Muscle of leg (tissue), 11 donors: Measurements from ENCODE around the gene POC1B. TPM values are rescaled to one million over a fixed set of nuclear protein-coding genes. Genes with fewer than 3 reads are reported as not detected.

Source experiments
- DNase-seq: peaks from one replicate; pipeline ENCODE4 v3.0.0; 2013
- H3K27ac ChIP-seq: one replicate; pipeline ENCODE4 v1.5.1; 2013; ENCODE audit warnings: mild to moderate bottlenecking, low read length, control low read depth
- H3K27me3 ChIP-seq: one replicate; pipeline ENCODE4 v1.6.1; 2013; ENCODE audit warnings: low read length; ENCODE audit not compliant: control insufficient read depth, insufficient read depth
- H3K36me3 ChIP-seq: one replicate; pipeline ENCODE4 v1.6.1; 2013; ENCODE audit warnings: low read length; ENCODE audit not compliant: control insufficient read depth, insufficient read depth
- H3K4me1 ChIP-seq: one replicate; pipeline ENCODE4 v1.6.1; 2013; ENCODE audit warnings: low read length; ENCODE audit not compliant: control insufficient read depth, insufficient read depth
- H3K4me3 ChIP-seq: one replicate; pipeline ENCODE4 v1.5.1; 2013; ENCODE audit warnings: low read length, control low read depth
- H3K9me3 ChIP-seq: replicated peaks from 2 replicates; pipeline ENCODE4 v1.6.1; 2013; ENCODE audit warnings: low read depth, low read length; ENCODE audit not compliant: control insufficient read depth
- WGBS: methylation state at CpG from one replicate; pipeline ENCODE4 v1.1.5; 2013; ENCODE audit warnings: missing lambda C conversion rate; ENCODE audit not compliant: insufficient coverage; 5-methylcytosine and 5-hydroxymethylcytosine counted together
- polyA plus RNA-seq, 8 donors: library from polyadenylated mRNA; unstranded; fragments of 120-200 nt; gene quantifications; one replicate each; pipeline versions ENCODE4 v1.2.1 to v1.2.3, GENCODE V29; 2013; ENCODE audit warnings: inconsistent platforms in 1 of 8, low replicate concordance in 1 of 8; ENCODE audit not compliant: insufficient read length in 8 of 8, insufficient read depth in 1 of 8
- total RNA-seq: library from RNA; stranded (reverse); fragments of 120-200 nt; gene quantifications from one replicate; pipeline ENCODE4 v1.2.4, GENCODE V29; 2013

Gene POC1B
- total and polyA plus RNA-seq, 9 donors, result 6.4 to 15.9 (median 9.9) TPM

DNA sequence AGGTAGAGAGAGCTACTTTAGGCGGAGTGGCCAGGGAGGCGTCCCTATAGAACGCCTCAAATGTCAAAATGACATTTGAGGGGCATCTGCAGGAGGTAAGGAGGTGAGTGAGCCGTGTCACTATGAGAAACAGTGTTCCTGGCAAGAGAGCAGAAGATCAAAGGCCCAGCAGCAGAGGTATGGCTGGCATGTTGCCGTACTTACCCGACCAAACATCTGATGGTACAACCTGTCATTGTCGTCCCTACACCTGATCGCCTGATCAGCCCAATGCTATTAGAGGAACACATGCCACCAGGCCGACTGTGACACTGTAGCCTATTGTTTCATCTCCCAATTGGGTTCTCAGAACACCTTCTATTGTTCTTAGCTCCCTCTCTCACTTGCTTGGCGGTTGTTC lies 33.9 kb upstream of the POC1B start:
- Histone ChIP-seq H3K4me3 (no peak overlapping the region), H3K4me1 (no peaks in the 10 kb centered on the region), H3K27me3 (no peaks in the 10 kb centered on the region), H3K9me3 (no peaks in the 10 kb centered on the region), H3K36me3 (no peaks in the 10 kb centered on the region), H3K27ac (no peak overlapping the region)
- DNase-seq, result no peak
- 92% methylated on average over 9 of the region's 10 CpGs for WGBS

DNA sequence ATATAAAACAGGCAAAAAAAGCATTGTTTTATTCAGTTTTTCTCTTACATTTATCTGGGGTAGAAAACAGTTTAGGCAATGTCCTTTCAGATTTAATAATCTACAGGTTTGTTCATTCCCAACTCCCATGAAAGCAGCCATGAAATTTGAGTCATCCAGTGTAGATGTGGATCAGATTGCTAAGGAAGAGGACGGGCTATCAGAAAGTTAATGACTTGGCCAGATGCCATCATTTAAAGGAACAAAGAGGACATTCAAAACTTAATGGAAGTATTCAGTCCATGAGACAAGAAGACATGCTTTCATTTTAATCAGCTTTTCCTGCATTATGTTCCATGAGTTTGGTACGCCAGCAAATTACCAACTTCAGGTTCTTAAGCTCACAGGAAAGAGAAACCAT lies 31.1 kb upstream of the POC1B start:
- WGBS, result 86% methylated on average over 1 of the region's 2 CpGs

DNA sequence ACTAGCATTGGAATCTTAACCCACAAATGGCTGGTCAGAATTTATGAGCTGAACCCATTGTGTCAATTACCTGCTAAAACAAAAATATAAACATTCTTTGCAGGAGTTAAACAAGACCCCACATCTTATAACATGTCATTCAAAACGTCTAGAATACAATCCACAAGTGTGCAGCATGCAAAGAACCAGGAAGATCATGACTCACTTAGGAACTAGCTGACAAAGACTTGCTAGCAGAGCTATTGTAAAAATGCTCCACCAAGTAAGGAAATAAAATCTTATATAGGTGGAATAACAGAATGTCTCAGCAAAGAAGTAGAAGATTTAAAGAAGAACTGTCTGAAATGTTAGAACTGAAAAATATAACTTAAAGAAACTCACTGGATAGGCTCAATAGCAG lies 26.5 kb upstream of the POC1B start:
- DNase-seq, result no peak
- H3K36me3 ChIP-seq, result no peaks in the 10 kb centered on the region
- H3K4me1 ChIP-seq, result no peaks in the 10 kb centered on the region
- no CpG with 5 or more reads among the region's 1 CpG for WGBS
- H3K27ac ChIP-seq, result no peak overlapping the region
- H3K27me3 ChIP-seq, result no peaks in the 10 kb centered on the region
- H3K4me3 ChIP-seq, result no peak overlapping the region
- H3K9me3 ChIP-seq, result no peaks in the 10 kb centered on the region

More for the DNA sequence above, 31.1 kb upstream of the POC1B start:
- no peaks in the 10 kb centered on the region for H3K4me1 ChIP-seq
- DNase-seq, result peak; percentile 44
- no peaks in the 10 kb centered on the region for H3K9me3 ChIP-seq
- H3K4me3 ChIP-seq, result no peak overlapping the region
- no peak overlapping the region for H3K27ac ChIP-seq
- H3K27me3 ChIP-seq, result no peaks in the 10 kb centered on the region
- H3K36me3 ChIP-seq, result no peaks in the 10 kb centered on the region

DNA sequence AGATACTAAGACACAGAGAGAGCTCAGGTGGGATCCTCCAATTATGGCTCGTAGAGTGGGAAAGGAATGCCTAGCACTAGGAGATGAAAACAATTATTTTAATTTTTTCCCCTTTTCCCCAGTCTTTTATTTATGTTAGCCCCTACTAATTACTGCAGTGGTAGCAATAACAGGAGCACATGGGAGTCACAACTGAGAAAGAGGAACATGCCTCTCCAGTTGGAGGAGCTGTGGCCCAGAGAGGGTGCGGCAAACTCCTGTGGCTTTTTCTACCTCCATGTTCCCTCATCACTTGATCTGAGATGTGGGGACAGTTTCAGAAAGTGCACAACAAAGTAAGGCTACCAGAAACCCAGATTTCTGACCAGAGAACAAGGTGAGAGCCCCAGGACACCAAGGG lies 25.9 kb upstream of the POC1B start:
- Histone ChIP-seq H3K27ac (no peak overlapping the region), H3K9me3 (no peaks in the 10 kb centered on the region), H3K4me1 (no peaks in the 10 kb centered on the region), H3K27me3 (no peaks in the 10 kb centered on the region), H3K36me3 (no peaks in the 10 kb centered on the region), H3K4me3 (no peak overlapping the region)
- DNase-seq, result no peak
- WGBS, result no CpG with 5 or more reads among the region's 2 CpGs

DNA sequence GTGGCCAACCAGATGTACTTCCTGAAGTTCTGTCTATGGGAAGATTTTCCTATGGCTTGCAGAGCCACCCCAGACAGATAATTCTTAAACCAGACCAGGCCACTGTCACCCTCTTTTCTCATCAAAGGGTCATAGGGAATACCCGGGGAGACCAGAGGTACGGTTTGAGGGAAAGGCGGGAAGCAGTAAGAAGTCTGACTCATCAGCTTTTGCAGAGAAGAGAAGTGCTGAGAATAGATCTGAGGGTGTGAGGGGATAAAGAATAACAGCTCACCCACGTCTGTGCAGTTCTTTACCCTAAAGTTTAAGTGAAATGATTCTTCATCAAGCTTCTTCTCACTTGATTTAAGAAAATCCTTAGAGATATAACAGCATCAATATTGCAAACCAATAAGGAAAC lies 21.3 kb upstream of the POC1B start:
- Histone ChIP-seq H3K27ac (no peak overlapping the region), H3K36me3 (no peaks in the 10 kb centered on the region), H3K4me3 (no peak overlapping the region), H3K9me3 (no peaks in the 10 kb centered on the region), H3K4me1 (peaks cover 18% of the 10 kb centered on the region), H3K27me3 (no peaks in the 10 kb centered on the region)
- DNase-seq, result no peak
- no CpG with 5 or more reads among the region's 4 CpGs for WGBS

DNA sequence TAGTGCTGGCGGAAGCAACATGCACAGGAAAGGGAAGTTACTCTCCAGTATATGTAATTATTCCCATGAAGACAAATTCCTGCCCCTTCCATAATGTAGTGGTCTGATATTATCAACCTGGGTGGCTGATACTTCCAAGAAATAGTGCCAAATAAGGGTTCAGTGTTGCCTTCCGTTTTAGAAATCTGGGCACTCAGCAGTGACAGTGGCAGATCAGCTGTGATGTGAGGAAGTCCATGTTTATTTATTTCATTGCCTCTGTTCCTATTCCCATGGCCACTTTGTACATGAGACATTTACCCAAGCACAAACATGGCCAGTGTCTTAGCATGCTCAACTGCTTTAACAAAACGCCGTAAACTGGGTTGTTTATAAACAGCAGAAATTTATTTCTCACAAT lies 20.3 kb upstream of the POC1B start:
- H3K4me1 ChIP-seq, result peaks cover 18% of the 10 kb centered on the region
- no peaks in the 10 kb centered on the region for H3K36me3 ChIP-seq
- WGBS, result 63% methylated on average over 1 of the region's 4 CpGs
- no peaks in the 10 kb centered on the region for H3K27me3 ChIP-seq
- H3K27ac ChIP-seq, result no peak overlapping the region
- DNase-seq, result no peak
- H3K9me3 ChIP-seq, result no peaks in the 10 kb centered on the region
- H3K4me3 ChIP-seq, result no peak overlapping the region

DNA sequence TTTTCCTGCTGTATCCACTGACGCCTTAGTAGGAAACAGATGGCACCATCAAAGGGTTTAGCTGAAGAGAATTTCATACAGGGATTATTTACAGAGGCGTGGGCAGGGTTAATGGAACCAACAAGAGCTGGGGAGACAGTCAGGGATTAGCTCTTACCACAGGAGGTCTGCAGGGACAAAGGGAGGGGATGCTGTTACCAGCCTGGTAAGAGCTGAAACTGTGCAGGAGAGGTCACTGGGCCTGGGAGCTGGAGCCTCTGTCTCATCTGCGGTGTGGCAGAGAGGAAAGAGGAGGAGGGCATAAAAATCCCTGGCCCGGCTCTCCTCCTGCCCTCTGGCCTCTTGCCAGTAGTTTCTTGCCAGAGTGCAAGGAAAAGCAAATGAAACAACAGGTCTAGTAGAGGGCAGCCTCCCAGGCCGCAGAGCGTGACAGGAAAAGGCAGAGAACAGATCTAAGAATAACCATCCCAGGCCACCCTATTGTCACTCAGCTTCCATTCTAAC lies 18.9 kb upstream of the POC1B start:
- H3K9me3 ChIP-seq, result no peaks in the 10 kb centered on the region
- no peaks in the 10 kb centered on the region for H3K27me3 ChIP-seq
- H3K36me3 ChIP-seq, result no peaks in the 10 kb centered on the region
- H3K27ac ChIP-seq, result peak overlapping the region; percentile 26
- peaks cover 18% of the 10 kb centered on the region for H3K4me1 ChIP-seq
- no peak overlapping the region for H3K4me3 ChIP-seq
- DNase-seq, result peak; percentile 67
- 11% methylated on average over 5 of the region's 6 CpGs for WGBS

- Histone ChIP-seq H3K4me3 (no peak overlapping the region), H3K9me3 (no peaks in the 10 kb centered on the region), H3K27me3 (no peaks in the 10 kb centered on the region), H3K27ac (no peak overlapping the region), H3K4me1 (peaks cover 18% of the 10 kb centered on the region), H3K36me3 (no peaks in the 10 kb centered on the region)
- WGBS, result 80% methylated on average over 1 of the region's 1 CpG
- DNase-seq, result no peak
Measured at GRCh38 chr12:89544022-89544421, 18.2 kb upstream of the POC1B start.

GRCh38 chr12:89542912-89543592 lies 17.2 kb upstream of the POC1B start:
- Histone ChIP-seq H3K4me1 (peaks cover 18% of the 10 kb centered on the region), H3K27ac (no peak overlapping the region), H3K27me3 (no peaks in the 10 kb centered on the region), H3K36me3 (no peaks in the 10 kb centered on the region), H3K4me3 (no peak overlapping the region), H3K9me3 (no peaks in the 10 kb centered on the region)
- WGBS, result no CpG with 5 or more reads among the region's 6 CpGs
- peak; percentile 89 for DNase-seq

DNA sequence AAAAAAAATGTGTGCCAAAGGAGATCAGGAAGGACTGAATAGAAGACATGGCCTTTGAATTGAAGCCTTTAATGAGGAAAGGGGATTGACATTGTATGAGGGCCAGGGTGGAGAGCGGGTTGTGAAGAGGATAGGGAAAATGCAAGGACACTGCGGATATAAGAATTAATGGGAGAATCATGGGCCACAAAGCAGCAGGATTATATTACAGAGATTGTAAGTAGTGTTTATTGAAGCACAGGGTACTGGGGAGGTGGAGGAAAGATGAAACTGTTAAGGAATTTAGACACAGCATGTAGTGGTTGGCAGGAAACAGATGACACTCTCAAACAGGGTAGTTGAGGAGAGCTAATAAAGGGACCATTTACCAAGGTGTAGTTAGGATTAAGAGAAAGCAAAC lies 16.4 kb upstream of the POC1B start:
- H3K4me1 ChIP-seq, result peaks cover 18% of the 10 kb centered on the region
- no peak overlapping the region for H3K27ac ChIP-seq
- no peaks in the 10 kb centered on the region for H3K36me3 ChIP-seq
- WGBS, result 75% methylated on average over 2 of the region's 2 CpGs
- no peaks in the 10 kb centered on the region for H3K27me3 ChIP-seq
- no peak overlapping the region for H3K4me3 ChIP-seq
- H3K9me3 ChIP-seq, result no peaks in the 10 kb centered on the region
- no peak for DNase-seq

GRCh38 chr12:89540586-89540985 lies 14.7 kb upstream of the POC1B start:
- no peak for DNase-seq
- WGBS, result 56% methylated on average over 2 of the region's 3 CpGs
- no peak overlapping the region for H3K4me3 ChIP-seq
- H3K27ac ChIP-seq, result no peak overlapping the region
- peaks cover 18% of the 10 kb centered on the region for H3K4me1 ChIP-seq
- H3K36me3 ChIP-seq, result no peaks in the 10 kb centered on the region
- H3K27me3 ChIP-seq, result no peaks in the 10 kb centered on the region
- H3K9me3 ChIP-seq, result no peaks in the 10 kb centered on the region
